Muscle layer of duodenum (tissue), 2 donors: ENCODE measurements around the gene GRM2.

ENCODE experiments used
- H3K27ac ChIP-seq: one replicate; pipeline ENCODE4 v1.7.0; 2013; ENCODE audit warnings: mild to moderate bottlenecking, low read length
- H3K27me3 ChIP-seq: one replicate; pipeline ENCODE4 v1.7.0; 2013; ENCODE audit warnings: low read depth, mild to moderate bottlenecking, control low read depth, low read length
- H3K36me3 ChIP-seq, 2 donors: one replicate each; pipeline ENCODE4 v1.7.0; 2013; ENCODE audit warnings: low read length in 2 of 2, control low read depth in 1 of 2, mild to moderate bottlenecking in 1 of 2; ENCODE audit not compliant: insufficient read depth in 2 of 2, control insufficient read depth in 1 of 2
- H3K4me1 ChIP-seq, 2 donors: one replicate each; pipeline ENCODE4 v1.7.0; 2013; ENCODE audit warnings: low read length in 2 of 2, mild to moderate bottlenecking in 2 of 2, control low read depth in 1 of 2, moderate library complexity in 1 of 2; ENCODE audit not compliant: insufficient read depth in 2 of 2, control insufficient read depth in 1 of 2
- H3K4me3 ChIP-seq, 2 donors: one replicate each; pipeline ENCODE4 v1.7.0; 2013; ENCODE audit warnings: low read length in 2 of 2, low read depth in 1 of 2, mild to moderate bottlenecking in 1 of 2
- H3K9me3 ChIP-seq, 2 donors: one replicate each; pipeline ENCODE4 v1.7.0; 2013; ENCODE audit warnings: low read length in 2 of 2, control low read depth in 1 of 2, mild to moderate bottlenecking in 1 of 2; ENCODE audit not compliant: control insufficient read depth in 1 of 2
- donor health status: healthy.

GRM2 gene

GRCh38 chr3:51692980-51693395 lies 13.9 kb upstream of the GRM2 start:
- no peak overlapping the region for H3K4me3 ChIP-seq
- H3K36me3 ChIP-seq, result peaks cover 30 to 71% of the 10 kb centered on the region in 2 donors
- no peaks in the 10 kb centered on the region for H3K4me1 ChIP-seq
- H3K9me3 ChIP-seq, result no peaks in the 10 kb centered on the region
- H3K27me3 ChIP-seq, result no peaks in the 10 kb centered on the region
- no peak overlapping the region for H3K27ac ChIP-seq

DNA sequence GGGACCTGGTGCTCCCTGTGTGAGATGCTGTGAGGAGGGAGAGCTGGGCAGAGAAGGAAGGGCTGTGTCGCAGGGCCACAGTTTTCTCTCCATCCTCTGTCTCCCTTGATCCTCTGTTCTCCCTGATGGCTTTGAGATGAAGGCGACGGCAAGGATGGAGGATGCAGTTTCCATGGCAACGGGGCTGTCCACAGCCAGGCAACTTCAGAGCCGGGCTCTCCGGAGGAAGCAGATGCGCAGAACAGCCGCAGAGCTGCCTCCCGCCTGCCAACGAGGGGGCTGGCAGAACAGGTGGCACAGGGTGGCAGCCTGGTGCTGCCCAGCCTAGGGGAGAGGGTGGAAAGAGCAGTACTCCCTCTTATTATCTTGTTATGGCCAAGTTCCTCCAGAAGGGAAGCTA lies 9.9 kb upstream of the GRM2 start:
- peaks cover 30 to 78% of the 10 kb centered on the region in 2 donors for H3K36me3 ChIP-seq
- no peaks in the 10 kb centered on the region for H3K4me1 ChIP-seq
- no peaks in the 10 kb centered on the region for H3K27me3 ChIP-seq
- no peak overlapping the region for H3K27ac ChIP-seq
- no peaks in the 10 kb centered on the region for H3K9me3 ChIP-seq
- no peak overlapping the region for H3K4me3 ChIP-seq

DNA sequence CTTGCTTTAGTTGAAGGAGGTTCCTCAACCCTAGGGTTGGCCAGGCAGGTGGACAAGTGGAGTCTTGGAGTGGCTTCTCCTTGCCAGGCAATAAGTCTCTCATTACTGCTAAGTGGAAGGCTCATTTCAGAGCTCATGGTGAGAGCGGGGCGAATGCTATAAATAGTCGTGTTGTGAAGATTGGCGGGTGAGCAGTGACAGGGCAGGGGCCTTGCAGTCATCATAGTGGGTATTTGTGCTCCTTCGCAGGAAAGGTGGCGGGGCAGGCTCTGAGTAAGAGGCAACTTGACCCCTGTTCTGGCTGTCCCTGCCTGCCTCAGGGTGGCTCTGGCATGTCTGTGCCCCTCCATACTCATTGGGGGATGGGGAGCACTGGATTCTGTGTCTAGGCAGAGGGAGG lies 8.7 kb upstream of the GRM2 start:
- Histone ChIP-seq H3K4me3 (no peak overlapping the region), H3K9me3 (no peaks in the 10 kb centered on the region), H3K27me3 (no peaks in the 10 kb centered on the region), H3K27ac (no peak overlapping the region), H3K4me1 (no peaks in the 10 kb centered on the region), H3K36me3 (peaks cover 25 to 78% of the 10 kb centered on the region in 2 donors)

- Histone ChIP-seq H3K4me1 (no peaks in the 10 kb centered on the region), H3K9me3 (no peaks in the 10 kb centered on the region), H3K4me3 (no peak overlapping the region), H3K27me3 (no peaks in the 10 kb centered on the region), H3K27ac (no peak overlapping the region), H3K36me3 (peaks cover 23 to 82% of the 10 kb centered on the region in 2 donors)
Observed at GRCh38 chr3:51700403-51700802, 6.5 kb upstream of the GRM2 start.

GRCh38 chr3:51702156-51702555 lies 4.7 kb upstream of the GRM2 start:
- Histone ChIP-seq H3K4me1 (peaks cover 0 to 3% of the 10 kb centered on the region in 2 donors), H3K4me3 (no peak overlapping the region), H3K9me3 (no peaks in the 10 kb centered on the region), H3K27ac (no peak overlapping the region), H3K27me3 (no peaks in the 10 kb centered on the region), H3K36me3 (peaks cover 18 to 73% of the 10 kb centered on the region in 2 donors)

- H3K9me3 ChIP-seq, result no peaks in the 10 kb centered on the region
- no peaks in the 10 kb centered on the region for H3K27me3 ChIP-seq
- H3K4me3 ChIP-seq, result no peak overlapping the region
- H3K36me3 ChIP-seq, result peaks cover 18 to 63% of the 10 kb centered on the region in 2 donors
- no peak overlapping the region for H3K27ac ChIP-seq
- H3K4me1 ChIP-seq, result peaks cover 0 to 8% of the 10 kb centered on the region in 2 donors
Observed at GRCh38 chr3:51703068-51703760, 3.7 kb upstream of the GRM2 start.

DNA sequence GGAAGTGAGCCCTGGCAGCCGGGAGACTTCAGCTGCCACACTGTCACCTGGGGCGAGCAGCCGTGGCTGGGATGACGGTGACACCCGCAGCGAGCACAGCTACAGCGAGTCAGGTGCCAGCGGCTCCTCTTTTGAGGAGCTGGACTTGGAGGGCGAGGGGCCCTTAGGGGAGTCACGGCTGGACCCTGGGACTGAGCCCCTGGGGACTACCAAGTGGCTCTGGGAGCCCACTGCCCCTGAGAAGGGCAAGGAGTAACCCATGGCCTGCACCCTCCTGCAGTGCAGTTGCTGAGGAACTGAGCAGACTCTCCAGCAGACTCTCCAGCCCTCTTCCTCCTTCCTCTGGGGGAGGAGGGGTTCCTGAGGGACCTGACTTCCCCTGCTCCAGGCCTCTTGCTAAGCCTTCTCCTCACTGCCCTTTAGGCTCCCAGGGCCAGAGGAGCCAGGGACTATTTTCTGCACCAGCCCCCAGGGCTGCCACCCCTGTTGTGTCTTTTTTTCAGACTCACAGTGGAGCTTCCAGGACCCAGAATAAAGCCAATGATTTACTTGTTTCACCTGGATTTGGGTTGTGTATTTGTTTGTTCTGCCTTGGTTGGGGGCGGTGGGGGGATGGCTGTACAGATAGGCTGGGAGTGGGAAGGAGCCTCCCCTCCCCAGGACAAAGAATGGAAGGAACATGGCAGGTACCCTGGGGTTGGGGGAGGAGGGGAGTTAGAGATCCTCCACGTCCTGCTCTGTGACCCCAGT lies 2.9 kb upstream of the GRM2 start:
- Histone ChIP-seq H3K36me3 (peaks cover 14 to 58% of the 10 kb centered on the region in 2 donors), H3K4me3 (no peak overlapping the region), H3K27me3 (no peaks in the 10 kb centered on the region), H3K27ac (no peak overlapping the region), H3K4me1 (peaks cover 0 to 8% of the 10 kb centered on the region in 2 donors), H3K9me3 (no peaks in the 10 kb centered on the region)

DNA sequence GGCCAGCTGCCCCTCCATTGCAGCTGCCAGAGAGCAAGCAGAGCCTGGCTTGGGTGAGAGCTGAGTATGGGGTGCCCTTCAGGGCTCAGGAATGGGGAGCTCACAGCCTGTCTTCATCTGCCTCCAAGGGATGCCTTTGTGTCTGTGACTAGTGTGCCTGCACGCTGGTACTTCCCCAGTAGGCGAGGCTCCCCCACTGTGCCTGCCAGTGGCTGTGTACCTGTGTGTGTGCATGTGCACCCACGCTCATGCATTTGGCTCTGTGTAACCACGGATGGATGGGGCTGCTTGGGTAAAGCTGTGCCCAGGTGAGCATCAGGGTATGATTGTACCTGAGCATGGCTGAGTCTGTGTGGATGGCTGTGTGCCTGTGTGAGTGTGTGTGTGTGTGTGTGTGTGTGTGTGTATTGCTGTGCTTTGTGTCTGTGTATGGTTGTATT lies 2.3 kb upstream of the GRM2 start:
- Histone ChIP-seq H3K27me3 (no peaks in the 10 kb centered on the region), H3K36me3 (peaks cover 13 to 52% of the 10 kb centered on the region in 2 donors), H3K9me3 (no peaks in the 10 kb centered on the region), H3K27ac (no peak overlapping the region), H3K4me1 (peaks cover 0 to 8% of the 10 kb centered on the region in 2 donors), H3K4me3 (no peak overlapping the region)

DNA sequence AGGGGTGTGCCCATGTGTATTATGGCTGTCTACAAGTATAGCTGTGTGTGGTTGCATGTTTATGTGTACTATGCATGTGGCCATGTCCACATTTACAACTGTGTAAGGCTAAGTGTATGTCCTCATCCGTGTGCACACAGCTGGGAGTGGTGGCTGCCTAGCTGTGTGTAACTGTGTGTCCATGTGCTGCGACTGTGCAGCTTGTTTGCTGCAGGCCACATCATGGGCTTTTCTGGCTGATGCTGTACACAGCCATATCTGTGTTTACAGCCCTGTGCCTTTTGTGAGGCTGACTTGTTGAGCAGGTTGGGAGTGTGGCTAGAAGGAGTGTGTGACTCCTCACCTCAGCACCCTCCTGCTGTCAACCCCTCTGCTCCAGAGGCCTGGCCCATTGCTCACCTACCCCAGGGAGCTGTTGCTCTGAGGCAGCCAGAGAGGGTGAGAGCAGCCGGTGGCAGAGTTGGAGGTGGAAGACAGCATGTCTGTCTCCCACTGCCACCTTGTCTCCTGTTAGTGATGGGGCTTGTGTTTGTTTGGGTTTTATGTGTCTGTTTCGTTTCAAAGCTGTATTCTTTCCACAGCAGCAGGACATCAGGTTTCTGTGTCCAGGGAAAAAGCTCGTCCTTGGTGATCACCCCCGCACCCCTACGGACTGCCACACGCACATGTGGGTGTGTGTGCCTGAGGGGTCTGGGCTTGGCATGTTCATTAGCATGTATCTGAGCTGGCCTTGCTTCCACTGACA lies 1.4 kb upstream of the GRM2 start:
- Histone ChIP-seq H3K4me3 (no peak overlapping the region), H3K36me3 (peaks cover 4 to 43% of the 10 kb centered on the region in 2 donors), H3K27me3 (no peaks in the 10 kb centered on the region), H3K9me3 (no peaks in the 10 kb centered on the region), H3K27ac (no peak overlapping the region), H3K4me1 (peaks cover 0 to 8% of the 10 kb centered on the region in 2 donors)

- Histone ChIP-seq H3K9me3 (no peaks in the 10 kb centered on the region), H3K27me3 (no peaks in the 10 kb centered on the region), H3K4me3 (no peak overlapping the region), H3K36me3 (peaks cover 3 to 39% of the 10 kb centered on the region in 2 donors), H3K4me1 (peaks cover 0 to 8% of the 10 kb centered on the region in 2 donors), H3K27ac (no peak overlapping the region)
Observed at GRCh38 chr3:51706021-51706485, 815 bp upstream of the GRM2 start.

- Histone ChIP-seq H3K4me3 (no peak overlapping the region), H3K9me3 (no peaks in the 10 kb centered on the region), H3K4me1 (peaks cover 0 to 8% of the 10 kb centered on the region in 2 donors), H3K27ac (no peak overlapping the region), H3K27me3 (no peaks in the 10 kb centered on the region), H3K36me3 (peaks cover 3 to 23% of the 10 kb centered on the region in 2 donors)
Observed at GRCh38 chr3:51708216-51708845, 1.5 kb downstream of the GRM2 start.
